ENCODE data around the gene YJEFN3. TPM values are rescaled to one million over a fixed set of nuclear protein-coding genes. Genes with fewer than 3 reads are reported as not detected.

The YJEFN3 gene
- total RNA-seq, 1 donor from 2014 or later: 2.5 TPM

DNA sequence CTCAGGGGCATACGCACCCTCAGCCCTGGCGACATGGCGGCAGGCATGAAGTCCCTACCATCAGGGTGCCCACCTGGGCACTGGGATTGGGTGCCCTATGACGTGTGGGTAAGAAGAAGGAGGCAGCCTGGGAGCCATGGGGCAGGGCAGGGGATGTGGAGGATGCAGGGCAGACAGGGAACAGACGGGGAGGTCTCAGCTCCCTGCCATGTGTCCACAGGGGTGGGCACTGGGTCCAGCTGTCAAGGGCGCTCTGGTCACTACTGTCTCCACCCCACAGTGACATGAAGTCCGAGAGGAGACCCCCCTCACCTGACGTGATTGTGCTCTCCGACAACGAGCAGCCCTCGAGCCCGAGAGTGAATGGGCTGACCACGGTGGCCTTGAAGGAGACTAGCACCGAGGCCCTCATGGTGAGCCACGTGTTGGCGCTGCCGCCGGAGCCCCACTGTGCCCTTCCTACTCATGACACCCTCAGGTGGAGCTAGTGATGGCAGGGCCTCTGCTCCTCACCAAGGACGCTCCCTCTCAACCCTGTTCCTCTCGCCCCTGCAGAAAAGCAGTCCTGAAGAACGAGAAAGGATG, 36.6 kb upstream of the YJEFN3 start:
- no peak overlapping the region for H3K4me3 ChIP-seq
- peaks cover 36% of the 10 kb centered on the region for H3K4me1 ChIP-seq
- H3K27me3 ChIP-seq: no peaks in the 10 kb centered on the region
- no peaks in the 10 kb centered on the region for H3K9me3 ChIP-seq
- peaks cover 0 to 34% of the 10 kb centered on the region in 2 donors for H3K36me3 ChIP-seq
- no peak for TF ChIP-seq POLR2AphosphoS5 (IDR thresholded peaks at IDR 0.05; ENCODE audit: insufficient read depth in 1 of 2, low read depth in 1 of 2)
- TF ChIP-seq, protein P1, sequence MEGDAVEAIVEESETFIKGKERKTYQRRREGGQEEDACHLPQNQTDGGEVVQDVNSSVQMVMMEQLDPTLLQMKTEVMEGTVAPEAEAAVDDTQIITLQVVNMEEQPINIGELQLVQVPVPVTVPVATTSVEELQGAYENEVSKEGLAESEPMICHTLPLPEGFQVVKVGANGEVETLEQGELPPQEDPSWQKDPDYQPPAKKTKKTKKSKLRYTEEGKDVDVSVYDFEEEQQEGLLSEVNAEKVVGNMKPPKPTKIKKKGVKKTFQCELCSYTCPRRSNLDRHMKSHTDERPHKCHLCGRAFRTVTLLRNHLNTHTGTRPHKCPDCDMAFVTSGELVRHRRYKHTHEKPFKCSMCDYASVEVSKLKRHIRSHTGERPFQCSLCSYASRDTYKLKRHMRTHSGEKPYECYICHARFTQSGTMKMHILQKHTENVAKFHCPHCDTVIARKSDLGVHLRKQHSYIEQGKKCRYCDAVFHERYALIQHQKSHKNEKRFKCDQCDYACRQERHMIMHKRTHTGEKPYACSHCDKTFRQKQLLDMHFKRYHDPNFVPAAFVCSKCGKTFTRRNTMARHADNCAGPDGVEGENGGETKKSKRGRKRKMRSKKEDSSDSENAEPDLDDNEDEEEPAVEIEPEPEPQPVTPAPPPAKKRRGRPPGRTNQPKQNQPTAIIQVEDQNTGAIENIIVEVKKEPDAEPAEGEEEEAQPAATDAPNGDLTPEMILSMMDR (IDR thresholded peaks at IDR 0.05): no peak
- TF ChIP-seq POLR2A (IDR thresholded peaks at IDR 0.05): no peak
- no peak for DNase-seq (ENCODE audit: extremely low spot score in 2 of 2)
- intact Hi-C loops (cut with DNase I): loop anchor here (5.0 kb wide), 1 partner anchor 125 kb away; no protein-coding TSS in a partner anchor
- no peak overlapping the region for H3K27ac ChIP-seq

DNA sequence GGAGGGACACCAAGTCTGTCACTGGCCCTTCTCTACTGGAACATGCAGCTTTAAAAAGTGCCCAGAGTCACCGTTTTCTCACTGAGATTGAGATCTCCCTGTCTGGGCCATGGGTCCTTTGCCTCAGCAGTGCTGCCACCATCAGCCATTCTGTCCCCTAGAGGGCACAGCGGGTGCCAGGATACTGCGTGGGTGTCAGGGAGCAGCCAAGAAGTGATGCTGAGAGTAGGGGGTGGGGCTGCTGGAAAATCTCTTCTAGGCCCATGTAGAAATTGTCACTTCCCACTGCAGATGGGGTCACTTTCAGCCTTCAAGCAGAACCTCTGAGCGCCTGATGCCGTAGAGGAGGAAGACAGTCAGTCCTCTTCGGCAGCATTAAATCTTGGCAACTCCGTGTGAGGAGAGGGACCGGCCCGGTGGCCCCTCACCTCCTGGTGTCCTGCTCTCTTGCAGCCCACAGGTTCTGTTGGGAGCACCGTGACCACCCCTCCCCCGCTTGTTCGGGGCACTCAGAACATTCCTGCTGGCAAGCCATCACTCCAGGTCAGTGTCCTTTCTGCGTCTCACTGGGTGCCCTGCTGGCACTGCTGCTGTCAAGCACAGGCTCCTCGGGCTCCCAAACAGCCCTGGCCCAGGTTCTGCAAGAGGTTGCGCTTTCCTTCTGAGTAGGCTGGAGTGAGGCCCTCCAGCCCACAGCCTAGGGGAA, 34.7 kb upstream of the YJEFN3 start:
- Histone ChIP-seq H3K9me3 (no peaks in the 10 kb centered on the region), H3K27ac (no peak overlapping the region), H3K36me3 (peaks cover 0 to 49% of the 10 kb centered on the region in 2 donors), H3K27me3 (no peaks in the 10 kb centered on the region), H3K4me1 (peaks cover 17% of the 10 kb centered on the region), H3K4me3 (no peak overlapping the region)
- TF ChIP-seq, protein P1 (IDR thresholded peaks at IDR 0.05): no peak
- no peak for TF ChIP-seq POLR2A (IDR thresholded peaks at IDR 0.05)
- TF ChIP-seq POLR2AphosphoS5 (IDR thresholded peaks at IDR 0.05; ENCODE audit: insufficient read depth in 1 of 2, low read depth in 1 of 2): no peak
- DNase-seq (ENCODE audit: extremely low spot score in 2 of 2): no peak
- intact Hi-C loops (cut with DNase I): loop anchor here (5.0 kb wide), 1 partner anchor 127 kb away; no protein-coding TSS in a partner anchor

DNA sequence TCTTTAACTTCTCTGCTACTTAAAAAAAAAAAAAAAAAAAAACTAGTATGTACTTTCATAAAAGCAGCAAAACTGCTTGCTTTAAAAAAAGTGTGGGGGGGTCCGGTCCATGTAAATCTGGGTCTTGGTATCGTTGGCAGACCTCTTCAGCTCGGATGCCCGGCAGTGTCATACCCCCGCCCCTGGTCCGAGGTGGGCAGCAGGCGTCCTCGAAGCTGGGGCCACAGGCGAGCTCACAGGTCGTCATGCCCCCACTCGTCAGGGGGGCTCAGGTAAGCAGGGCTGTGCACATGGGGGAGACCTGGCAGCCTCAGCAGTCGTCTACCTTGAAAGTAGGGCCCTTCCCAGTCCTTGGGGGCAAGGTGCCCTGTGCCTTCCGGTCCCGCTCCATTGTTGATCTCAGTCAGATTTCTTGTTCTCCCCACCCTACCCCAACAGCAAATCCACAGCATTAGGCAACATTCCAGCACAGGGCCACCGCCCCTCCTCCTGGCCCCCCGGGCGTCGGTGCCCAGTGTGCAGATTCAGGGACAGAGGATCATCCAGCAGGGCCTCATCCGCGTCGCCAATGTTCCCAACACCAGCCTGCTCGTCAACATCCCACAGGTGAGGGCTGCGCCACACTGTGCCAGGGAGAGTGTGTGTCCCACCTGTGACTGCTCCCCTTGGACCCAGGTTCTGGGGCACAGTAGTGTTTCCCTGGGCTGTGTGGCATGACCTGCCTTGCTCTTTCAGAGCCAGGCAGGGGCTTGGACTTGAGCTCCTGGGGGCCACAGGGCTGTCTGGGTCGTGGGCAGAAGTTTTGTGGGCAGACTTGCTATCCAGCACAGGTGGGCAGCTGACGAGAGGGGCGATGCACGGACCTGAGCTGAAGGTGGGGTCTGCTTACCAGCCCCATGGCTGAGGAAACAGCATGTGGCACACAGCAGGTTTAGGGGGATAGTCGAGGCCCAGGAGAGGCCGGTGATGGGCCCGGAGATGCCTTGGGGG, 32.8 kb upstream of the YJEFN3 start:
- no peak for TF ChIP-seq POLR2A (IDR thresholded peaks at IDR 0.05)
- TF ChIP-seq, protein P1 (IDR thresholded peaks at IDR 0.05): no peak
- Histone ChIP-seq H3K27ac (no peak overlapping the region), H3K9me3 (no peaks in the 10 kb centered on the region), H3K4me1 (no peaks in the 10 kb centered on the region), H3K4me3 (no peak overlapping the region), H3K27me3 (no peaks in the 10 kb centered on the region), H3K36me3 (peaks cover 0 to 68% of the 10 kb centered on the region in 2 donors)
- no peak for DNase-seq (ENCODE audit: extremely low spot score in 2 of 2)
- intact Hi-C loops (cut with DNase I): no loop called here

DNA sequence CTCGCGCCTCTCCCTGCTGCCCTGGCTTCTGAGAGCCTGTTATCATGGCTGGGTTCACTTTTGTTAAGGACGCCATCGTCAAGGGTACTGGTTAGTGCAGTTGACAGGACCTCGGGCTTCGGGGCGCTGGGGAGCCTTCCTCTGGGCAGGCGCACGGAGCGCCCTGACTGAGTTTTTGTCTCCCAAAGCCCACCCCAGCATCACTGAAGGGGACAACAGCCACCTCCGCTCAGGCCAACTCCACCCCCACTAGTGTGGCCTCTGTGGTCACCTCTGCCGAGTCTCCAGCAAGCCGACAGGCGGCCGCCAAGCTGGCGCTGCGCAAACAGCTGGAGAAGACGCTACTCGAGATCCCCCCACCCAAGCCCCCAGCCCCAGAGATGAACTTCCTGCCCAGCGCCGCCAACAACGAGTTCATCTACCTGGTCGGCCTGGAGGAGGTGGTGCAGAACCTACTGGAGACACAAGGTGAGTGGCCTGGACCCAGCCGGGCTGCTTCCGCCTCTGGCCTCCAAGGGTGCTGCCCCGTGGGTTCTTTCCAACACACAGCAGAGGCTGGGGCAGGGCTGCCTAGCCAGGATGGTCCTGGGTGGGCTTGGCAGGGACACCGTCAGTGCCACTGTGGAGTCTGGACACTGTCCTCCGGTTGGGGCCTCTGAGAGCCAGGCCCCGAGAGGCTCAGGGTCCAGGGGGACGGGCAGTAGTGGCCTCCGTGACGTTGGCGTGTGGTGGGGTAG, 30.3 kb upstream of the YJEFN3 start:
- Histone ChIP-seq H3K4me3 (no peak overlapping the region), H3K27ac (no peak overlapping the region), H3K4me1 (no peaks in the 10 kb centered on the region), H3K9me3 (no peaks in the 10 kb centered on the region), H3K36me3 (peaks cover 0 to 84% of the 10 kb centered on the region in 2 donors), H3K27me3 (no peaks in the 10 kb centered on the region)
- no peak for DNase-seq (ENCODE audit: extremely low spot score in 2 of 2)
- TF ChIP-seq POLR2A (IDR thresholded peaks at IDR 0.05): no peak
- TF ChIP-seq, protein P1 (IDR thresholded peaks at IDR 0.05): no peak
- TF ChIP-seq POLR2AphosphoS5 (IDR thresholded peaks at IDR 0.05; ENCODE audit: insufficient read depth in 1 of 2, low read depth in 1 of 2): no peak
- intact Hi-C loops (cut with DNase I): no loop called here

All from vagina (tissue), 2 donors.